GM23338 (cell line): ENCODE data around the gene CKM. TPM values are rescaled to one million over a fixed set of nuclear protein-coding genes. Genes with fewer than 3 reads are reported as not detected.

Experiments used
- ATAC-seq: fragments of 200-7000 bp; cut with Tn5 transposase; 3 replicates; pipeline ENCODE4 v1.9.1; 2020
- DNase-seq: peaks from one replicate; pipeline ENCODE4 v3.0.0-alpha.2; 2015; ENCODE audit warnings: low spot score
- H2AFZ ChIP-seq: fragments of 200-600 bp; sonication (generic); 2 replicates; pipeline ENCODE4 v1.8.0; 2016; ENCODE audit warnings: antibody characterized with exemption, mild to moderate bottlenecking, moderate library complexity
- H3F3A ChIP-seq: fragments of 200-600 bp; sonication (generic); replicated peaks from 2 replicates; pipeline ENCODE4 v1.8.0; 2017; ENCODE audit warnings: antibody characterized with exemption, mixed run types, low read depth
- H3K27ac ChIP-seq: fragments of 200-600 bp; sonication (generic); 2 replicates; pipeline ENCODE4 v1.6.1; 2016; ENCODE audit warnings: low read depth
- H3K27me3 ChIP-seq: fragments of 200-600 bp; sonication (generic); 2 replicates; pipeline ENCODE4 v1.8.0; 2016; ENCODE audit warnings: mild to moderate bottlenecking, mixed run types, moderate library complexity; ENCODE audit not compliant: insufficient read depth
- H3K36me3 ChIP-seq: fragments of 200-600 bp; sonication (generic); 2 replicates; pipeline ENCODE4 v1.8.0; 2016; ENCODE audit warnings: mild to moderate bottlenecking; ENCODE audit not compliant: insufficient read depth
- H3K4me1 ChIP-seq: fragments of 200-600 bp; sonication (generic); 2 replicates; pipeline ENCODE4 v1.8.0; 2016; ENCODE audit warnings: mild to moderate bottlenecking, moderate library complexity; ENCODE audit not compliant: insufficient read depth
- H3K4me2 ChIP-seq: fragments of 200-600 bp; sonication (generic); 2 replicates; pipeline ENCODE4 v1.7.1; 2017; ENCODE audit warnings: mixed run types
- H3K4me3 ChIP-seq: fragments of 200-600 bp; sonication (generic); 2 replicates; pipeline ENCODE4 v1.6.1; 2016; ENCODE audit warnings: mixed run types
- H3K79me2 ChIP-seq: fragments of 200-600 bp; sonication (generic); replicated peaks from 2 replicates; pipeline ENCODE4 v1.8.0; 2017; ENCODE audit warnings: mild to moderate bottlenecking; ENCODE audit not compliant: insufficient read depth
- H3K9me2 ChIP-seq: fragments of 200-600 bp; sonication (generic); 2 replicates; pipeline ENCODE4 v1.8.0; 2017; ENCODE audit not compliant: insufficient read depth
- H4K20me1 ChIP-seq: fragments of 200-600 bp; sonication (generic); replicated peaks from 2 replicates; pipeline ENCODE4 v1.8.0; 2017; ENCODE audit warnings: mild to moderate bottlenecking; ENCODE audit not compliant: insufficient read depth
- H3K27ac Mint-ChIP-seq: 2 replicates; pipeline ENCODE4 v1.8.0; 2020; ENCODE audit warnings: inconsistent platforms, mild to moderate bottlenecking, moderate library complexity, mixed read lengths
- H3K27me3 Mint-ChIP-seq: 3 replicates; pipeline ENCODE4 v1.8.0; 2022; ENCODE audit warnings: low read depth, mild to moderate bottlenecking, moderate library complexity, mixed read lengths, inconsistent platforms; ENCODE audit not compliant: insufficient read depth, poor library complexity
- H3K36me3 Mint-ChIP-seq: 3 replicates; pipeline ENCODE4 v1.8.0; 2021; ENCODE audit warnings: low read depth, mild to moderate bottlenecking, inconsistent platforms, moderate library complexity, mixed read lengths
- H3K4me1 Mint-ChIP-seq: 3 replicates; pipeline ENCODE4 v1.8.0; 2020; ENCODE audit warnings: mild to moderate bottlenecking, inconsistent platforms, mixed read lengths
- H3K4me3 Mint-ChIP-seq: 3 replicates; pipeline ENCODE4 v1.8.0; 2021; ENCODE audit warnings: moderate library complexity, mild to moderate bottlenecking, inconsistent platforms, mixed read lengths
- H3K9me3 Mint-ChIP-seq: 3 replicates; pipeline ENCODE4 v1.8.0; 2020; ENCODE audit warnings: moderate library complexity, mild to moderate bottlenecking, inconsistent platforms, mixed read lengths
- CREB1 ChIP-seq: fragments of 250-450 bp; sonication (Bioruptor Pico); IDR thresholded peaks from 2 replicates; pipeline ENCODE4 v1.5.0; 2020; ENCODE audit warnings: low read depth, mild to moderate bottlenecking, moderate library complexity
- EZH2 ChIP-seq: fragments of 200-600 bp; sonication (generic); IDR thresholded peaks from one replicate; pipeline ENCODE4 v1.8.0; 2017; ENCODE audit warnings: antibody characterized with exemption, mild to moderate bottlenecking, low read depth; ENCODE audit not compliant: unreplicated experiment
- EZH2phosphoT487 ChIP-seq: fragments of 200-600 bp; sonication (generic); IDR thresholded peaks from one replicate; pipeline ENCODE4 v1.8.1; 2018; ENCODE audit warnings: antibody characterized with exemption; ENCODE audit not compliant: unreplicated experiment
- JUNB ChIP-seq: IDR thresholded peaks from one replicate; pipeline ENCODE4 v1.6.1; 2016; ENCODE audit warnings: antibody characterized with exemption; ENCODE audit not compliant: unreplicated experiment
- NANOG ChIP-seq: IDR thresholded peaks from 2 replicates; pipeline ENCODE4 v1.6.1; 2016; ENCODE audit warnings: antibody characterized with exemption, borderline replicate concordance
- POLR2AphosphoS5 ChIP-seq: IDR thresholded peaks from 2 replicates; pipeline ENCODE4 v1.6.1; 2016; ENCODE audit warnings: antibody characterized with exemption, low read depth
- REST ChIP-seq: IDR thresholded peaks from one replicate; pipeline ENCODE4 v1.6.1; 2018; ENCODE audit warnings: antibody characterized with exemption; ENCODE audit not compliant: unreplicated experiment
- STAT1 ChIP-seq: IDR thresholded peaks from one replicate; pipeline ENCODE4 v1.6.1; 2016; ENCODE audit warnings: antibody characterized with exemption; ENCODE audit not compliant: unreplicated experiment
- ZNF114 ChIP-seq: fragments of 250-450 bp; sonication (Bioruptor Pico); IDR thresholded peaks from 2 replicates; pipeline ENCODE4 v1.5.0; 2020; ENCODE audit warnings: mild to moderate bottlenecking, moderate library complexity
- polyA plus RNA-seq: library from polyadenylated mRNA; unstranded; fragments of >200 nt; fragmentation: Nextera tagmentation; extraction: Ambion mirVana; gene quantifications from 2 replicates; pipeline ENCODE4 v1.2.1, GENCODE V29; 2016
- total RNA-seq: library from RNA; depleted of rRNA; stranded (reverse); fragments of >200 nt; shearing (Covaris generic); gene quantifications from 2 replicates; pipeline ENCODE4 v1.2.3, GENCODE V29; 2014
- TF ChIP-seq, protein P1 (sequence below): IDR thresholded peaks from 2 replicates; pipeline ENCODE4 v1.6.1; 2016; ENCODE audit warnings: antibody characterized with exemption
- TF ChIP-seq, protein P2 (sequence below), 2 experiments: fragments of 200-600 bp in 1 of 2; sonication (generic) in 1 of 2; conservative IDR thresholded peaks; 2 replicates each; pipeline versions ENCODE4 v1.5.1 to v1.6.1; 2016 to 2017; ENCODE audit warnings: antibody characterized with exemption in 2 of 2, low read depth in 2 of 2, mild to moderate bottlenecking in 2 of 2, moderate library complexity in 1 of 2

CKM gene
- total and polyA plus RNA-seq, 2 experiments from 2014 or later: not detected

- Mint-ChIP-seq H3K4me3 (no peak overlapping the region), H3K4me1 (no peaks in the 10 kb centered on the region; the same call in 2 of the 3 replicates), H3K27ac (no peak overlapping the region), H3K27me3 (peaks cover 14% of the 10 kb centered on the region), H3K36me3 (no peaks in the 10 kb centered on the region), H3K9me3 (peaks cover 4% of the 10 kb centered on the region; the same call in 1 of the 3 replicates)
- Histone ChIP-seq H3K4me1 (no peaks in the 10 kb centered on the region), H4K20me1 (no peaks in the 10 kb centered on the region), H3K9me2 (no peaks in the 10 kb centered on the region), H3K4me3 (no peak overlapping the region), H3K79me2 (no peaks in the 10 kb centered on the region), H3K27me3 (peaks cover 23% of the 10 kb centered on the region), H3K4me2 (no peak overlapping the region), H3K27ac (no peak overlapping the region), H2AFZ (no peak overlapping the region), H3F3A (peaks cover 5% of the 10 kb centered on the region; the same call in 1 of the 2 replicates), H3K36me3 (no peaks in the 10 kb centered on the region)
- TF ChIP-seq, protein P1, sequence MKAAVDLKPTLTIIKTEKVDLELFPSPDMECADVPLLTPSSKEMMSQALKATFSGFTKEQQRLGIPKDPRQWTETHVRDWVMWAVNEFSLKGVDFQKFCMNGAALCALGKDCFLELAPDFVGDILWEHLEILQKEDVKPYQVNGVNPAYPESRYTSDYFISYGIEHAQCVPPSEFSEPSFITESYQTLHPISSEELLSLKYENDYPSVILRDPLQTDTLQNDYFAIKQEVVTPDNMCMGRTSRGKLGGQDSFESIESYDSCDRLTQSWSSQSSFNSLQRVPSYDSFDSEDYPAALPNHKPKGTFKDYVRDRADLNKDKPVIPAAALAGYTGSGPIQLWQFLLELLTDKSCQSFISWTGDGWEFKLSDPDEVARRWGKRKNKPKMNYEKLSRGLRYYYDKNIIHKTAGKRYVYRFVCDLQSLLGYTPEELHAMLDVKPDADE: no peak
- TF ChIP-seq JUNB (no peak), REST (no peak), CREB1 (CRISPR knock-in tag) (no peak), STAT1 (no peak), POLR2AphosphoS5 (no peak), NANOG (no peak), EZH2phosphoT487 (no peak), ZNF114 (CRISPR knock-in tag) (no peak), EZH2 (no peak)
- TF ChIP-seq, protein P2, sequence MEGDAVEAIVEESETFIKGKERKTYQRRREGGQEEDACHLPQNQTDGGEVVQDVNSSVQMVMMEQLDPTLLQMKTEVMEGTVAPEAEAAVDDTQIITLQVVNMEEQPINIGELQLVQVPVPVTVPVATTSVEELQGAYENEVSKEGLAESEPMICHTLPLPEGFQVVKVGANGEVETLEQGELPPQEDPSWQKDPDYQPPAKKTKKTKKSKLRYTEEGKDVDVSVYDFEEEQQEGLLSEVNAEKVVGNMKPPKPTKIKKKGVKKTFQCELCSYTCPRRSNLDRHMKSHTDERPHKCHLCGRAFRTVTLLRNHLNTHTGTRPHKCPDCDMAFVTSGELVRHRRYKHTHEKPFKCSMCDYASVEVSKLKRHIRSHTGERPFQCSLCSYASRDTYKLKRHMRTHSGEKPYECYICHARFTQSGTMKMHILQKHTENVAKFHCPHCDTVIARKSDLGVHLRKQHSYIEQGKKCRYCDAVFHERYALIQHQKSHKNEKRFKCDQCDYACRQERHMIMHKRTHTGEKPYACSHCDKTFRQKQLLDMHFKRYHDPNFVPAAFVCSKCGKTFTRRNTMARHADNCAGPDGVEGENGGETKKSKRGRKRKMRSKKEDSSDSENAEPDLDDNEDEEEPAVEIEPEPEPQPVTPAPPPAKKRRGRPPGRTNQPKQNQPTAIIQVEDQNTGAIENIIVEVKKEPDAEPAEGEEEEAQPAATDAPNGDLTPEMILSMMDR (conservative IDR thresholded peaks at IDR 0.05; ENCODE audit: low read depth in 2 of 2): no peak
- no peak for DNase-seq
- ATAC-seq: no peak
These were observed 15.3 kb downstream of the CKM start for GRCh38 chr19:45307361-45307760.
